Measurements from ENCODE around the gene PRTN3.

- TF ChIP-seq CTCF (conservative IDR thresholded peaks at IDR 0.05) (no peak), ZFX (IDR thresholded peaks at IDR 0.05) (no peak)
Measured at GRCh38 chr19:806815-807421, 33.9 kb upstream of the PRTN3 start.

Data from C4-2B (cell line).